Fibroblast of peridontal ligament (primary cell): ENCODE measurements around the gene PEPD.

Experiments
- DNase-seq: peaks from one replicate; pipeline ENCODE4 v3.0.0-alpha.2; 2010; ENCODE audit errors: extremely low read depth

Gene PEPD

GRCh38 chr19:33473653-33474305 is 47.8 kb downstream of the PEPD start:
- DNase-seq, result peak; percentile 70

GRCh38 chr19:33472691-33473652 is 48.6 kb downstream of the PEPD start:
- peak; percentile 93 for DNase-seq

- peak; percentile 2 for DNase-seq
Measured at GRCh38 chr19:33472226-33472625, 49.4 kb downstream of the PEPD start.

GRCh38 chr19:33471111-33471996 is 50.2 kb downstream of the PEPD start:
- no peak for DNase-seq

- no peak for DNase-seq
Measured at GRCh38 chr19:33470686-33471085, 50.9 kb downstream of the PEPD start.

GRCh38 chr19:33470040-33470330 is 51.6 kb downstream of the PEPD start:
- no peak for DNase-seq

GRCh38 chr19:33469171-33470039 is 52.2 kb downstream of the PEPD start:
- DNase-seq, result no peak

GRCh38 chr19:33468361-33469170 is 53.0 kb downstream of the PEPD start:
- DNase-seq, result no peak

- DNase-seq, result no peak
Measured at GRCh38 chr19:33467851-33468250, 53.7 kb downstream of the PEPD start.

- DNase-seq, result no peak
Measured at GRCh38 chr19:33465834-33466233, 55.8 kb downstream of the PEPD start.

GRCh38 chr19:33465371-33465770 is 56.2 kb downstream of the PEPD start:
- DNase-seq, result no peak

GRCh38 chr19:33464733-33465115 is 56.9 kb downstream of the PEPD start:
- no peak for DNase-seq

- DNase-seq, result no peak
Measured at GRCh38 chr19:33464010-33464732, 57.4 kb downstream of the PEPD start.

- no peak for DNase-seq
Measured at GRCh38 chr19:33463199-33463598, 58.4 kb downstream of the PEPD start.

GRCh38 chr19:33462112-33462791 is 59.3 kb downstream of the PEPD start:
- no peak for DNase-seq

- DNase-seq, result no peak
Measured at GRCh38 chr19:33461256-33462111, 60.1 kb downstream of the PEPD start.

- no peak for DNase-seq
Measured at GRCh38 chr19:33460221-33460908, 61.2 kb downstream of the PEPD start.
